ENCODE measurements around the gene ATN1. TPM values are rescaled to one million over a fixed set of nuclear protein-coding genes. Genes with fewer than 3 reads are reported as not detected.
"Not testable (repeated sequence)": the region's sequence is repeated elsewhere in the genome, so short reads cannot be mapped to it uniquely, and the experiment has no call there.

Gene ATN1
- total and polyA plus RNA-seq, 11 donors, result 38.4 to 82.9 (median 65.6) TPM

DNA sequence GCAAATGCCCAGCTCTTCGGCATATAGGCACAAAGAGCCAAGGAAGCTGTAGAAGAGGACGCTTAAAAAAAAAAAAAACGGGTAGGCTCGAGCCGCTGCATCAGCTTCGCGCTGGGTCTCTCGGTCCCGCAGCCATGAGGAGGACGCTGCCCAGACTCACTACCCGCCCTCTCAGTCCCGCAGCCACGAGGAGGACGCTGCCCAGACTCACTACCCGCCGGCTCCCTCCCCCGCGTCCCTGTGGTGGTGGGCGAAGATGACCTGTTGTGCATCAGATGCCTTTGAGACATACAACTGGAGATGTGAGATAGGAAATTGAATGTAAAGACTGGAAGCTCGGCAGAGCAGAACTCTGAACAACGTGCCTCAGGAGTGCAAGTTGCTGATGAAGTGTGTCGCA, 43.2 kb upstream of the ATN1 start:
- TF ChIP-seq, protein P1, sequence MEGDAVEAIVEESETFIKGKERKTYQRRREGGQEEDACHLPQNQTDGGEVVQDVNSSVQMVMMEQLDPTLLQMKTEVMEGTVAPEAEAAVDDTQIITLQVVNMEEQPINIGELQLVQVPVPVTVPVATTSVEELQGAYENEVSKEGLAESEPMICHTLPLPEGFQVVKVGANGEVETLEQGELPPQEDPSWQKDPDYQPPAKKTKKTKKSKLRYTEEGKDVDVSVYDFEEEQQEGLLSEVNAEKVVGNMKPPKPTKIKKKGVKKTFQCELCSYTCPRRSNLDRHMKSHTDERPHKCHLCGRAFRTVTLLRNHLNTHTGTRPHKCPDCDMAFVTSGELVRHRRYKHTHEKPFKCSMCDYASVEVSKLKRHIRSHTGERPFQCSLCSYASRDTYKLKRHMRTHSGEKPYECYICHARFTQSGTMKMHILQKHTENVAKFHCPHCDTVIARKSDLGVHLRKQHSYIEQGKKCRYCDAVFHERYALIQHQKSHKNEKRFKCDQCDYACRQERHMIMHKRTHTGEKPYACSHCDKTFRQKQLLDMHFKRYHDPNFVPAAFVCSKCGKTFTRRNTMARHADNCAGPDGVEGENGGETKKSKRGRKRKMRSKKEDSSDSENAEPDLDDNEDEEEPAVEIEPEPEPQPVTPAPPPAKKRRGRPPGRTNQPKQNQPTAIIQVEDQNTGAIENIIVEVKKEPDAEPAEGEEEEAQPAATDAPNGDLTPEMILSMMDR (IDR thresholded peaks at IDR 0.05), result no peak
- Histone ChIP-seq H3K4me3 (no peak overlapping the region), H3K27me3 (no peaks in the 10 kb centered on the region), H3K4me1 (no peaks in the 10 kb centered on the region), H3K27ac (no peak overlapping the region), H3K9me3 (no peaks in the 10 kb centered on the region), H3K36me3 (peaks cover 0 to 25% (median 15%) of the 10 kb centered on the region in 9 donors)
- ATAC-seq, result peak in 1 of 4 donors; percentile 25
- intact Hi-C loops (cut with DNase I), result no loop called here
- WGBS, 4 donors, result 73 to 77% (median 75%) methylated on average over 22 of the region's 22 CpGs
- no peak for DNase-seq

DNA sequence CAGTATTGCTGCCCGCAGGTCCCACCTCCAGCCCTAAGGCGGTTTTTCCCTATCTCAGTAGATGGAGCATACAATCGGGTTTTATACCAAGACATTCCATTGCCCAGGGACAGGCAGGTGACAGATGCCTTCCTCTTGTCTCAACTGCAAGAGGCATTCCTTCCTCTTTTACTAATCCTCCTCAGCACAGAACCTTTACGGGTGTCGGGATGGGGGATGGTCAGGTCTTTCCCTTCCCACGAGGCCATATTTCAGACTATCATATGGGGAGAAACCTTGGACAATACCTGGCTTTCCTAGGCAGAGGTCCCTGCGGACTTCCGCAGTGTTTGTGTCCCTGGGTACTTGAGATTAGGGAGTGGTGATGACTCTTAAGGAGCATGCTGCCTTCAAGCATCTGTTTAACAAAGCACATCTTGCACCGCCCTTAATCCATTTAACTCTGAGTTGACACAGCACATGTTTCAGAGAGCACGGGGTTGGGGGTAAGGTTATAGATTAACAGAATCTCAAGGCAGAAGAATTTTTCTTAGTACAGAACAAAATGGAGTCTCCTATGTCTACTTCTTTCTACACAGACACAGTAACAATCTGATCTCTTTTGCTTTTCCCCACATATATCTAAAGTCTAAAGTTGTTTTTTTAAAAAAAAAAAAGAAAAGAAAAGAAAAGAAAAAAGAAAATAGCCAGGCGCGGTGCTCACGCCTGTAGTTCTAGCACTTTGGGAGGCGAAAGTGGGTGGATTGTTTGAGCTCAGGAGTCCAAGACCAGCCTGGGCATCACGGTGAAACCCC, 41.4 kb upstream of the ATN1 start:
- H3K4me3 ChIP-seq; ATAC-seq; H3K4me1 ChIP-seq; H3K27ac ChIP-seq; intact Hi-C loops (cut with DNase I); DNase-seq; H3K27me3 ChIP-seq; H3K9me3 ChIP-seq: not testable (repeated sequence)
- 79 to 89% (median 83%) methylated on average over 11 to 12 of the region's 15 CpGs for WGBS, 4 donors
- H3K36me3 ChIP-seq, result peaks cover 0 to 25% (median 15%) of the 10 kb centered on the region in 9 donors

DNA sequence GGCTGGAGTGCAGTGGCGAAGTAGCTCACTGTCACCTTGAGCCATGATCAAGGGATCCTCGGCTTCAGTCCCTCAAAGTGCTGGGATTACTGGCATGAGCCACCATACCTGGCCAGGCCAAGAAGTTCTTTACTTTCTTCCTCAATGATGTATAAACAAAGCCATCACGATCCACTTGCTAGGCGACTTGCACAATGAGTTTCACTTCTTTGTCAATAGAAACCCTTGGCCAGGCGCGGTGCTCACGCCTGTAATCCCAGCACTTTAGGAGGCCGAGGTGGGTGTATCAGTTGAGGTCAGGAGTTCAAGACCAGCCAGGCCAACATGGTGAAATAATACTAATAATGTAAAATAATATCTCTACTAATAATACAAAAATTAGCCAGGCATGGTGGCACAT, 40.3 kb upstream of the ATN1 start:
- H3K4me3 ChIP-seq, result no peak overlapping the region
- H3K4me1 ChIP-seq, result peaks cover 0 to 14% (median 6%) of the 10 kb centered on the region in 12 donors
- no peaks in the 10 kb centered on the region for H3K9me3 ChIP-seq
- intact Hi-C loops (cut with DNase I), result no loop called here
- no peak overlapping the region for H3K27ac ChIP-seq
- TF ChIP-seq, protein P1 (IDR thresholded peaks at IDR 0.05), result no peak
- TF ChIP-seq POLR2A (IDR thresholded peaks at IDR 0.05), result no peak
- H3K36me3 ChIP-seq, result peaks cover 0 to 25% (median 15%) of the 10 kb centered on the region in 9 donors
- WGBS, 4 donors, result 88 to 93% (median 89%) methylated on average over 8 of the region's 8 CpGs
- ATAC-seq (no peak), DNase-seq (no peak)
- no peaks in the 10 kb centered on the region for H3K27me3 ChIP-seq

DNA sequence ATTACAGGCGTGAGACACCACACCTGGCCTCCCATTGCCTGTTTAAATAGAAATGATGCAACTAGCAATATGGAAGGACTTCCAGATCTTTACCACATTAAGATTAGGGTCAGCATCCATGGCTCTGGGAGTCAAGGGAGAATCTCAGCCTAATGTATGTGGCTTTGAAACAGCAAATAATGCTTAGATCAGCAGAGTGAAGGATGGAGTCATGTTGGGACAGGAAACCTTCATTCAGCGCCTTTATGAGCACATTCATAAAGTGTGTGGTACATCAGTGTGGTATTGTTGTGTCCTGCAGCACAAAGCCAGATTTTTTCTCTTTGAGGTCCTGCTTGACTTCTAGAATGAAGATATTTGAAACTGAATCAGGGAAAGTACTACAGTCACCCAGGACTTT, 39.4 kb upstream of the ATN1 start:
- DNase-seq, result no peak
- H3K4me3 ChIP-seq, result no peak overlapping the region
- TF ChIP-seq, protein P1 (IDR thresholded peaks at IDR 0.05), result no peak
- TF ChIP-seq POLR2A (IDR thresholded peaks at IDR 0.05), result no peak
- no peak overlapping the region for H3K27ac ChIP-seq
- H3K36me3 ChIP-seq, result peaks cover 0 to 20% (median 14%) of the 10 kb centered on the region in 9 donors
- WGBS, 4 donors, result 87 to 93% (median 91%) methylated on average over 2 of the region's 2 CpGs
- no peaks in the 10 kb centered on the region for H3K9me3 ChIP-seq
- H3K27me3 ChIP-seq, result no peaks in the 10 kb centered on the region
- peaks cover 0 to 14% (median 6%) of the 10 kb centered on the region in 12 donors for H3K4me1 ChIP-seq
- no peak for ATAC-seq
- intact Hi-C loops (cut with DNase I), result no loop called here

DNA sequence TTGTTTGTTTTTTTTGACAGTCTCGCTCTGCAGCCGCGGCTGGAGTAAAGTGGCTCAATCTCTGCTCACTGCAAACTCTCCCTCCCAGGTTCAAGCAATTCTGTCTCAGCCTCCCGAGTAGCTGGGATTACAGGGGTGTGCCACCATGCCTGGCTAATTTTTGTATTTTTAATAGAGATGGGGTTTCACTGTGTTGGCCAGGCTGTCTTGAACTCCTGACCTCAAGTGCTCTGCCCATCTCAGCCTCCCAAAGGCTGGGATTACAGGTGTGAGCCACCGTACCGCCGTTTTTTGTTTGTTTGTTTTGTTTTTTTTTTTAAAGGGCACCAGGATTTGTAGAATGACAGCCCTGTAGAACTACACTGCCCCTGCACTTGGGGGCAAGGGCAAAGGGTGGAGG, 39.0 kb upstream of the ATN1 start:
- 67 to 89% (median 84%) methylated on average over 7 of the region's 7 CpGs for WGBS, 4 donors
- Histone ChIP-seq H3K4me1 (peaks cover 0 to 14% (median 6%) of the 10 kb centered on the region in 12 donors), H3K36me3 (peaks cover 0 to 17% (median 11%) of the 10 kb centered on the region in 9 donors)
- ATAC-seq; H3K4me3 ChIP-seq; intact Hi-C loops (cut with DNase I); H3K27me3 ChIP-seq; DNase-seq; H3K9me3 ChIP-seq; H3K27ac ChIP-seq: not testable (repeated sequence)

DNA sequence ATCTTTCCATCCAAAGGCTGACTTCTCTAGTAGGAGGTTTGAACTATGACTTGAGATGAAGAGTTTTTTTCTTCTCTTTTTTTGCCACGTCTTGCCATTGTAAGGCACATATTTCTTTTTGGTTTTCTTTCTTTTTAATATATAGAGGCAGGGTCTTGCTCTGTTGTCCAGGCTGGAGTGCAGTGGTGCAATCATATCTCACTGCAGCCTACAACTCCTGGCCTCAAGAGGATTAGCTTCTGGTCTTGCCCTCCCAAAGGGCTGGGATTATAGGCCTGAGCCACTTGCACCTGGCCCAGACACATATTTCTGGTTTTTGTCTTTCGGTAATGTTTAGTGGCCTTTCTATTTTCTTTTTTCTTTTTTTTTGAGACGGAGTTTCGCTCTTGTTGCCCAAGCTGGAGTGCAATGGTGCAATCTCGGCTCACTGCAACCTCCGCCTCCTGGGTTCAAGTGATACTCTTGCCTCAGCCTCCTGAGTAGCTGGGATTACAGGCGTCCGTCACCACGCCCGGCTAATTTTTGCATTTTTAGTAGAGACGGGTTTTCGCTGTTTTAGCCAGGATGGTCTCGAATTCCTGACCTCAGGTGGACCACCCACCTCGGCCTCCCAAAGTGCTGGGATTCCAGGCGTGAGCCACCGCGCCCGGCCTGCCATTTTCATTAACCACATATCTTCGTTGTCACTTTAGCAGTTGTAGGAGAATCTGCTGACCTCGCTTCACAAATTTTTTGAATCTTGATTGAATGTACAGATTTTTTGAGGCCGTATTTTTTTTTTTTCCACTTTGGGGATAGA, 37.8 kb upstream of the ATN1 start:
- intact Hi-C loops (cut with DNase I), result loop anchor here in 1 of 10 donors (2.0 kb wide), 1 partner anchor 17 kb away; the partner anchor contains the start of gene SPSB2
- H3K36me3 ChIP-seq, H3K9me3 ChIP-seq, H3K27me3 ChIP-seq, DNase-seq, ATAC-seq: not testable (repeated sequence)
- peaks cover 0 to 14% (median 6%) of the 10 kb centered on the region in 12 donors for H3K4me1 ChIP-seq
- peak overlapping the region in 3 of 12 donors; percentile 55 to 66 (median 63) for H3K4me3 ChIP-seq
- peak overlapping the region in 11 of 12 donors; percentile 74 to 97 (median 89) for H3K27ac ChIP-seq
- 94 to 96% (median 95%) methylated on average over 21 of the region's 21 CpGs for WGBS, 4 donors

Measured in heart left ventricle (tissue), 16 donors.